HepG2 (cell line): Measurements from ENCODE around the gene ACBD6. TPM values are rescaled to one million over a fixed set of nuclear protein-coding genes. Genes with fewer than 3 reads are reported as not detected.

Source experiments
- ATAC-seq: fragments of 200-7000 bp; cut with Tn5 transposase; 3 replicates; pipeline ENCODE4 v1.9.1; 2020; ENCODE audit warnings: mild to moderate bottlenecking, moderate library complexity
- BruUV-seq: library from RNA; stranded (reverse); fragments of 400-500 nt; replicated peaks from 2 replicates; lab custom pipeline; 2021; lab: Mats Ljungman, UMichigan
- CTCF ChIA-PET: fragments of 300-600 bp; formaldehyde crosslinking; extraction: SDS; loops from one replicate; lab custom pipeline; 2021; ENCODE audit warnings: low total read pairs, inconsistent platforms, low intra/inter-chr PET ratio; lab: Yijun Ruan, JAX
- POLR2A ChIA-PET: fragments of 350-600 bp; sonication (Branson Sonifier 250); formaldehyde crosslinking; loops from one replicate; lab custom pipeline; 2020; ENCODE audit warnings: antibody characterized with exemption, inconsistent platforms; lab: Yijun Ruan, JAX
- DNase-seq: peaks from one replicate; pipeline ENCODE4 v3.0.0-alpha.2; 2015; ENCODE audit warnings: low spot score
- FAIRE-seq: peaks from 3 replicates; lab custom pipeline; 2011; peaks lifted over from hg19 to GRCh38; lab: Jason Lieb, UNC
- H2AFZ ChIP-seq: one replicate; pipeline ENCODE4 v1.6.1; 2011; ENCODE audit warnings: low read length, inconsistent platforms
- H3K27ac ChIP-seq: fragments of 300-600 bp; 3 replicates; pipeline ENCODE4 v1.8.0; 2011; ENCODE audit warnings: mixed run types, mild to moderate bottlenecking, mixed read lengths, low read length, inconsistent platforms; ENCODE audit not compliant: insufficient read depth; ENCODE audit errors: extremely low read length
- H3K27me3 ChIP-seq, 2 experiments: fragments of 200-600 bp in 1 of 2; 2 replicates in 1 of 2; 3 replicates in 1 of 2; pipeline versions ENCODE4 v1.6.0 to v1.8.0; 2011; ENCODE audit warnings: low read length in 2 of 2, mild to moderate bottlenecking in 2 of 2, moderate library complexity in 2 of 2, inconsistent platforms in 1 of 2; ENCODE audit not compliant: insufficient read depth in 2 of 2, control insufficient read depth in 1 of 2
- H3K36me3 ChIP-seq, 2 experiments: fragments of 200-600 bp in 1 of 2; replicated peaks in 1 of 2; 2 replicates in 1 of 2; 3 replicates in 1 of 2; pipeline versions ENCODE4 v1.5.1 to v1.8.0; 2011; ENCODE audit warnings: low read length in 2 of 2, inconsistent platforms in 1 of 2; ENCODE audit not compliant: insufficient read depth in 2 of 2, control insufficient read depth in 1 of 2
- H3K4me1 ChIP-seq: 2 replicates; pipeline ENCODE4 v1.5.1; 2012; ENCODE audit warnings: low read length, inconsistent platforms; ENCODE audit not compliant: insufficient read depth
- H3K4me2 ChIP-seq: 2 replicates; pipeline ENCODE4 v1.6.0; 2011; ENCODE audit warnings: low read depth, low read length, inconsistent platforms
- H3K4me3 ChIP-seq, 3 experiments: fragments of 200-600 bp in 1 of 3; sonication (generic), shearing (Covaris generic) in 1 of 3; replicated peaks in 1 of 3; 2 replicates each; pipeline ENCODE4 v1.5.1; 2011 to 2016; ENCODE audit warnings: low read length in 3 of 3, inconsistent platforms in 2 of 3, low read depth in 2 of 3, mild to moderate bottlenecking in 2 of 3, control low read depth in 1 of 3, mixed read lengths in 1 of 3; ENCODE audit not compliant: insufficient read depth in 1 of 3
- H3K79me2 ChIP-seq: one replicate; pipeline ENCODE4 v1.6.1; 2011; ENCODE audit warnings: low read length, inconsistent platforms; ENCODE audit not compliant: insufficient read depth
- H3K9ac ChIP-seq: 2 replicates; pipeline ENCODE4 v1.6.0; 2011; ENCODE audit warnings: mild to moderate bottlenecking, low read depth, low read length, inconsistent platforms; ENCODE audit not compliant: insufficient read depth
- H3K9me3 ChIP-seq: 2 replicates; pipeline ENCODE4 v1.5.1; 2012; ENCODE audit warnings: mild to moderate bottlenecking, low read length
- H4K20me1 ChIP-seq: 2 replicates; pipeline ENCODE4 v1.6.0; 2011; ENCODE audit warnings: inconsistent platforms, mild to moderate bottlenecking, low read length, moderate library complexity; ENCODE audit not compliant: insufficient read depth
- ARID5B ChIP-seq: IDR thresholded peaks from 2 replicates; pipeline ENCODE4 v1.4.0; 2020; ENCODE audit warnings: mild to moderate bottlenecking, missing genetic modification reagents
- MTF2 ChIP-seq: sonication (generic); formaldehyde crosslinking; IDR thresholded peaks from 2 replicates; pipeline ENCODE4 v1.5.0; 2020; ENCODE audit warnings: missing genetic modification reagents, borderline replicate concordance
- NR2F6 ChIP-seq, 2 experiments: IDR thresholded peaks; 2 replicates each; pipeline ENCODE4 v1.6.1; 2016; ENCODE audit warnings: antibody characterized with exemption in 1 of 2, mild to moderate bottlenecking in 1 of 2
- ZBTB40 ChIP-seq, 2 experiments: fragments of 450-650 bp in 1 of 2; sonication (generic) in 1 of 2; formaldehyde crosslinking in 1 of 2; IDR thresholded peaks; 2 replicates each; pipeline versions ENCODE4 v1.6.1 to v1.8.0; 2016 to 2022; ENCODE audit warnings: antibody characterized with exemption in 1 of 2, mild to moderate bottlenecking in 1 of 2, missing genetic modification reagents in 1 of 2
- ZC3H13 ChIP-seq: sonication (generic); formaldehyde crosslinking; IDR thresholded peaks from 2 replicates; pipeline ENCODE4 v1.8.1; 2023; ENCODE audit warnings: mild to moderate bottlenecking, missing genetic modification reagents, moderate library complexity
- ZNF138 ChIP-seq: sonication (generic); formaldehyde crosslinking; IDR thresholded peaks from 2 replicates; pipeline ENCODE4 v1.5.0; 2020; ENCODE audit warnings: mild to moderate bottlenecking, low read depth, missing genetic modification reagents
- ZNF550 ChIP-seq: sonication (generic); formaldehyde crosslinking; IDR thresholded peaks from 2 replicates; pipeline ENCODE4 v1.4.0; 2020; ENCODE audit warnings: mild to moderate bottlenecking, missing genetic modification reagents, borderline replicate concordance
- WGBS: methylation state at CpG from one replicate; pipeline ENCODE4 v1.1.6; 2017; ENCODE audit warnings: low lambda C conversion rate; 5-methylcytosine and 5-hydroxymethylcytosine counted together
- in situ Hi-C: cut with HindIII; loops from 2 replicates; pipeline ENCODE4 v1.10.0; 2017; ENCODE audit warnings: low pct_unique_long_range_greater_than_20kb; ENCODE audit not compliant: extremely low pct_ligation_motif_present
- intact Hi-C: fragments of 100-400 bp; cut with micrococcal nuclease; formaldehyde crosslinking; loops from one replicate; pipeline ENCODE4 v1.10.0; 2022; ENCODE audit not compliant: unreplicated experiment
- polyA plus RNA-seq, 8 experiments: library from polyadenylated mRNA; depleted of rRNA in 3 of 8; stranded (reverse) in 7 of 8; unstranded in 1 of 8; fragments of >200 nt; fragmentation: Illumina TruSeq in 4 of 8; extraction: Trizol in 4 of 8; gene quantifications; 2 replicates each; pipeline versions ENCODE4 v1.2.1 to v1.2.3, GENCODE V29; 2011 to 2016; ENCODE audit warnings: low read depth in 4 of 8, missing spikeins in 1 of 8, mixed read lengths in 1 of 8; ENCODE audit not compliant: insufficient read depth in 1 of 8
- total RNA-seq, 5 experiments: library from RNA; depleted of rRNA; stranded (reverse); fragments of >200 nt; fragmentation: Illumina TruSeq; extraction: Trizol; gene quantifications; 2 replicates each; pipeline ENCODE4 v1.2.3, GENCODE V29; 2016; ENCODE audit warnings: low read depth in 1 of 5

ACBD6 gene
- total and polyA plus RNA-seq, 2 of the 13 experiments (the other 11 are each of a cell fraction or from before 2014, with no cell fraction given) = 33.5 to 47.2 TPM

DNA sequence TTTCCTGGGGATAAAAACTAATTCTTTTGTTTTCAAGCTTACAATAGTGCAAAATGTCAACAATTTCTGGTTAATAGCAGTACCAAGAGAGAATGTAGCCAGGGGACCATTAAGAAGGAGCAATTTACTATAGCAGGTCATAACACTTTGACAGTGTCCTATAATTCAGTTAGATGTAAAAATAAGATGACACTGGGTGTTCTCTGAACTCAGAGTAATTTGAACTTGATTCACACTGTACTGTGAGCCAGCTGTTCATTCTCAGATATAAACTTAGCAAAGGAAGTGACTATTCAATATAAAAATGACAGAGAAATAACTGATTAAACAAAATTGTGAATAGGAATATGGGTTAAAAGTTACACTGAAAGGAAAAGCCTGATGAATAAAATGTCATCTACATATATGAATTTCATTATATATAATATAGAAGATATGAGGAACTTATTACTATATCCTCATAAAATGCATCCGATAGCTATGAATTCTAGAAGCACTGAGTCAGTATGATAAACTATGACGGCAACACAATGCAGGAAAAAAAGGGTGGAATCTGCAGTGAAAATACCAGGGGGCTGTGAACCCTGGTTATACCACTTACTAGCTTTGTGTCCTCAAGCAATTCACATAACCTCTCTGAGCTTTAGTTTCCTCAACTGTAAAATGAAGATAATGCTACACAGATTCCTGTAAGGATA, 135.9 kb downstream of the ACBD6 start (continued):
- TF ChIP-seq MTF2 (CRISPR knock-in tag) (no peak), ZNF138 (CRISPR knock-in tag) (no peak), ZC3H13 (CRISPR knock-in tag) (no peak)
- TF ChIP-seq, all 625 proteins: peak for 0

DNA sequence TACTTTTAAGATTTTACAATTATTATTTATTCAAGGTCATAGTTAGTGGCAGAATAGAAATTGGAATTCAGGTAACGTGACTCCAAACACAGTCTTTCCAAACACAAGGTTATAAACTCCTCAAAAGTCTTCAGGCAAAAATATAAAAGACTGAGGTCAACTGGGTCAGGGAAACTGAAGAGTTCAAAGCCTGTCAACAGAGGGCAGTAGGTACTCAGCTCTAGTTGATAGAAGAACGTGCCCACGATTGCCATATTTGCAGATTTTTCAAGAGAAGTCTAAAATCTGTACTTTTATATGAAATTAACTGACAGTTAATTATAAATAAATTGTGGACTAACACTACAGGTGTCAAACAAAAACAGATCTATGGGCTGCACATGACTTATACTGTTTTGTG, 137.3 kb downstream of the ACBD6 start:
- H3K9me3 ChIP-seq = no peaks in the 10 kb centered on the region
- no peak overlapping the region for H3K4me3 ChIP-seq
- no TSS peak for BruUV-seq
- H3K4me2 ChIP-seq = no peak overlapping the region
- peak; percentile 9 for DNase-seq
- H2AFZ ChIP-seq = no peak overlapping the region
- no peak for FAIRE-seq
- CTCF ChIA-PET = no interaction called here
- H3K79me2 ChIP-seq = no peaks in the 10 kb centered on the region
- no peaks in the 10 kb centered on the region for H3K27me3 ChIP-seq
- peaks cover 8% of the 10 kb centered on the region for H3K4me1 ChIP-seq
- POLR2A ChIA-PET = no interaction called here
- intact Hi-C loops = no loop called here
- H3K36me3 ChIP-seq = no peaks in the 10 kb centered on the region
- H3K9ac ChIP-seq = no peak overlapping the region
- no peak overlapping the region for H3K27ac ChIP-seq
- in situ Hi-C loops = no loop called here
- H4K20me1 ChIP-seq = 0 out of 2 replicates have a peak, but pooled peaks cover 4% of the 10 kb centered on the region
- 92% methylated on average over 3 of the region's 3 CpGs for WGBS
- no peak for ATAC-seq
- TF ChIP-seq NR2F6 (IDR thresholded peaks at IDR 0.05) (0 out of 2 replicates have a peak, but pooled peaks have one; percentile 17), NR2F6 (CRISPR knock-in tag; IDR thresholded peaks at IDR 0.05) (no peak), ARID5B (no peak), ZNF550 (no peak), ZBTB40 (IDR thresholded peaks at IDR 0.05) (no peak), ZBTB40 (CRISPR knock-in tag; IDR thresholded peaks at IDR 0.05) (no peak)
